Fibroblast of mammary gland (primary cell): ENCODE data around the gene VCPKMT.

ENCODE experiments used
- DNase-seq: peaks from one replicate; pipeline ENCODE4 v3.0.0-alpha.2; 2010; ENCODE audit warnings: low read depth
- H3K4me3 ChIP-seq: 2 replicates; pipeline ENCODE4 v1.5.1; 2011; ENCODE audit warnings: low read depth, mild to moderate bottlenecking, low read length, moderate library complexity; ENCODE audit not compliant: control insufficient read depth
- TF ChIP-seq, protein P1 (sequence below): conservative IDR thresholded peaks from 2 replicates; pipeline ENCODE4 v1.5.1; 2011; ENCODE audit warnings: low read depth, low read length, inconsistent platforms; ENCODE audit not compliant: control insufficient read depth, insufficient read depth

Gene VCPKMT

DNA sequence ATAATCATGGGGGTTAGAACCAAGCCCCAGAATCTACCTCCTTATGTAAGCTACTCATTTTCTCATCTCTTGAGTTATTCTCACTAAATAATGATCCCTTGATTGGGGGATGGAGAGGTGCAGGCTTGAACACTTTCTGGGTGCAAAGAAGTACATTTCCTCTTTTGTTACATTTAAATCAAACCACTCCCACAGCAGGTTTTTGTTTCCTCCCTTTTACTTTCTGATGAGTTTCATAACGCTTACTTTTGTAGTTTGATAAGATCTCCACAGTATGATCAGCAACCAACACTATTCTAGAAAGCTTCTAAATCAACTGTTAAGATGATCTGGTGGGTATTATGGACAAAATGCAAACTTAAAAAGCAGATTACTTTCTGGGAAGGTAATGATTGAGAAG, 20.5 kb downstream of the VCPKMT start:
- DNase-seq, result no peak
- H3K4me3 ChIP-seq, result no peak overlapping the region
- TF ChIP-seq, protein P1, sequence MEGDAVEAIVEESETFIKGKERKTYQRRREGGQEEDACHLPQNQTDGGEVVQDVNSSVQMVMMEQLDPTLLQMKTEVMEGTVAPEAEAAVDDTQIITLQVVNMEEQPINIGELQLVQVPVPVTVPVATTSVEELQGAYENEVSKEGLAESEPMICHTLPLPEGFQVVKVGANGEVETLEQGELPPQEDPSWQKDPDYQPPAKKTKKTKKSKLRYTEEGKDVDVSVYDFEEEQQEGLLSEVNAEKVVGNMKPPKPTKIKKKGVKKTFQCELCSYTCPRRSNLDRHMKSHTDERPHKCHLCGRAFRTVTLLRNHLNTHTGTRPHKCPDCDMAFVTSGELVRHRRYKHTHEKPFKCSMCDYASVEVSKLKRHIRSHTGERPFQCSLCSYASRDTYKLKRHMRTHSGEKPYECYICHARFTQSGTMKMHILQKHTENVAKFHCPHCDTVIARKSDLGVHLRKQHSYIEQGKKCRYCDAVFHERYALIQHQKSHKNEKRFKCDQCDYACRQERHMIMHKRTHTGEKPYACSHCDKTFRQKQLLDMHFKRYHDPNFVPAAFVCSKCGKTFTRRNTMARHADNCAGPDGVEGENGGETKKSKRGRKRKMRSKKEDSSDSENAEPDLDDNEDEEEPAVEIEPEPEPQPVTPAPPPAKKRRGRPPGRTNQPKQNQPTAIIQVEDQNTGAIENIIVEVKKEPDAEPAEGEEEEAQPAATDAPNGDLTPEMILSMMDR, result no peak

DNA sequence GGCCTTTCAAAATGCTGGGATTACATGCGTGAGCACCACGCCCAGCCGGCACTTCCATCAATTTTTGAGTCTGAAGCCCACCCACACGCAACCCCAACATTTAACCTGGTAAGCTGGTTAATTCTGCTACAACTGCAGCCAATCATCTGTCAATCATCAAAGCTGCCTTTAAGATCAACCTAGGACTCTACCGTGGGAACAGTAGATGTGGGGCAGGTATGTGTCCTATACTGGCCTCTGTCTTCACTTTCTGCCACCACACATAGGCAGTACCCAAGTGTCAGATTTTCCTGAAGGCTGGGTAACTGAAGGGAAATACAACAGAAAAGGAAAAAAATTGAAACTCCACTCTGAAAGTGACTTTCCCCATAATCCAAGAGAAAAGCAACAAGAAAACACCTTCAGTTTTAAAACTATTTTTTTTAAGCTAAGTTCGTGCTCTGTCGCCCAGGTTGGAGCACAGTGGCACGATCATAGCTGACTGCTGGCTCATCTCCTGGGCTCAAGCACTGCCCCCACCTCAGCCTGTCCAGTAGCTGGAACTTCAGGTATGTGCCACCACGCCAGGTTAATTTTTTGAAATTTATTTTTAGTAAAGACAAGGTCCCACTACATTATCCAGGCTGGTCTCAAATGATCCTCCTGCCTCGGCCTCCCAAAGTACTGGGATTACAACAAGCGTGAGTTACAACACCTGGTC, 22.2 kb downstream of the VCPKMT start:
- no peak overlapping the region for H3K4me3 ChIP-seq
- DNase-seq, result no peak
- TF ChIP-seq, protein P1, result no peak

DNA sequence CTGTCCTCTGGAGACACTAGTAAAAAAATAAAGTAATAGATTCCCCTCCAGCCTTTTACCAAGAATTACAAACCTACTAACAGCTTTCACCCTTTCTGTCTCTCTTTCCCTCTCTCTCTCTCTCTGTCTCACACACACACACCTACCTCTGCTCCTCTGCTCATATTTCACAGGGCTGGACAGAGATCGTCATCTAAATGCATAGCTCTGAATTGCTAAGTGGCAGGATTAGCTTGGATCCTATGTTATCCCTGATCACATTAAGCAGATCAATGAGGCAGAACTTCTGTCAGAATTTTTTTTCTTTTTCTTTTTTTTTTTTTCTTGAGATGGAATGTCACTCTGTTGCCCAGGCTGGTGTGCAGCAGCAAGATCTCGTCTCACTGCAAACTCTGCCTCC, 22.9 kb downstream of the VCPKMT start:
- TF ChIP-seq, protein P1, result no peak
- DNase-seq, result no peak
- no peak overlapping the region for H3K4me3 ChIP-seq

DNA sequence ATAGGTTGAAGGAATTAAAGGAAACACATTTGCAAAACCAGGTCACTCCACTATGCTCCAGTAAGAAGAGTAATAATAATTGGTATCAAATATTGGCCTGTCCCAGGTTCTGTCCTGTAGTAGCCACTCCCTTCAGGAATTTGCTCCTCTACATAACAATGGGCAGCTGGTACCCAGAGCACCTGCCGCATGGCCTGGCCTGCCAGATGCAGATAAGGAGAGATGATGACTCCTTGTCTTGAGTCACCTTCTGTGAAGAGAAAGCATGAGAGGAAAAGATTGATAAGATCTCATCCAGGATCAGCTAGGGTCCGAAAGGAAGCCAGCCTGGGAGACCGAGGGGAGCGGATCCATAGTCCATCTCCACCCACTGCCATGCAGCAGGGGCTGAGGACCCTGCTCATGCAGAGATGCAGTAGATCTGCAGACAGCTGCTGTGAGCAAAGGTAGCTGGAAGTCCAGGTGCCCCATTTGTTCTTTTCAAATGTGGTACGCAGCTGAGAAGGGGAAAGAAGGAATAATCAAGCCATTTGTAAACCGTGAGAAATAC, 24.3 kb downstream of the VCPKMT start:
- TF ChIP-seq, protein P1, result no peak
- H3K4me3 ChIP-seq, result no peak overlapping the region
- no peak for DNase-seq

DNA sequence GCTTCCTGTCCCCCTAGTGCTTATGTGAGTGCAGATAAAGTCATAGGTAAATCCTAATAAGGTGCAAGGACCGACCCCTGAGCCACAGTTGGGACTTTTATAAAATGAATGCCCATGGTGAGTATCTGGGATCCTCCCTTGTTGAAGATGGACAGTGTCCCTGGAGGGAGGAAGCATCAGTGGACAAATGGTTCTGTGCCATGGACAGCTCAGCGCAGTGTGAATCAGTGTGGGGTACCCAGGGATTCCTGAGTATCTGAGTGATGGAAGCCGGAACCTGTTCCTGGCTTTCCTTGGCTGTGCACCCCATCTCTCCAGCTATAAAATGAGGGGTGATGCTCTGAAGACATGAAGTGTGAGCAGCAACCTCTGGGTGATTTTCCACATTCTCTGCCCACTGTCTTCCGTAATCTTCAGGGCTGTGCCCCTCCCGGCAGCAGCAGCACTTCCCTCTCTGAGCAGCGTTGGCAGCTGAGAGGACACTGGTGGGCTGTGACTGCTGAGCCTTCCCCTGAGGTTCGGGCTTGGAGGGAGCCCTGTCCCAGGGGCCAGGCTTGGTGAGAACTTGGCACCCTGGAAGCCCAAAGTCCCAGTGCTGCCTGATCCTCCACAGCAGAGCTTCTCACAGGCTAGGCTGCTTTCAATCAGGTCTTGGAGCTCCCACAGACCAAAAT, 25.0 kb downstream of the VCPKMT start:
- H3K4me3 ChIP-seq, result no peak overlapping the region
- TF ChIP-seq, protein P1, result no peak
- no peak for DNase-seq

DNA sequence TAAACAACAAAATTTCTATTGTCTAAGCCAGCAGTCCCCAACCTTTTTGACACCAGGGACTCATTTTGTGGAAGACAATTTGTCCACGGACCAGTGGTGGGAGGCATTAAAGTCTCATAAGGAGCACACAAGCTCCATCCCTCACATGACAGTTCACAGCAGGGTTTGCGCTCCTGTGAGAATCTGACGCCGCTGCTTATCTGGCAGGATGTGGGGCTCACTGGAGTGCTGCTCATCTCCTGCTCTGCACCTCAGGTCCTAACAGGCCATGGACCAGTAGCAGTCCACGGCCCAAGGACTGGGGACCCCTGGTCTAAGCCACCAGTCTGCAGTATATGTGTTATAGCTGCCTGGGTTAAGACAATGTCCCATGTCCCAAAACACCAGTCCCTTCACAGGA, 27.2 kb downstream of the VCPKMT start:
- no peak for DNase-seq
- no peak overlapping the region for H3K4me3 ChIP-seq
- TF ChIP-seq, protein P1, result no peak
